ENCODE results near the gene SLC35E3.

SLC35E3 gene

GRCh38 chr12:68791897-68792481 lies 46.0 kb downstream of the SLC35E3 start:
- Histone ChIP-seq H3K27ac (ENCODE audit: low read depth, low read length) (0 out of 2 replicates have a peak overlapping the region, but pooled peaks have one; percentile 28), H3K36me3 (ENCODE audit: low read length) (no peaks in the 10 kb centered on the region), H3K9me3 (ENCODE audit: insufficient read depth, low read length) (no peaks in the 10 kb centered on the region), H3K79me2 (ENCODE audit: insufficient read depth, low read length) (no peaks in the 10 kb centered on the region), H4K20me1 (ENCODE audit: low read depth, low read length) (no peaks in the 10 kb centered on the region), H3K9me2 (replicated peaks; ENCODE audit: insufficient read depth, low read length) (no peaks in the 10 kb centered on the region), H3K4me2 (ENCODE audit: low read depth, low read length, poor library complexity, severe bottlenecking) (no peak overlapping the region), H3K27me3 (ENCODE audit: low read length) (no peaks in the 10 kb centered on the region), H3K4me3 (ENCODE audit: insufficient read depth, low read length, poor library complexity, severe bottlenecking) (no peak overlapping the region), H2AFZ (ENCODE audit: low read depth, low read length, severe bottlenecking) (peak overlapping the region; percentile 71), H3F3A (ENCODE audit: insufficient read depth) (peaks cover 6% of the 10 kb centered on the region; the same call in 1 of the 2 replicates), H3K9ac (ENCODE audit: low read length) (no peak overlapping the region)
- TF ChIP-seq, protein P1, sequence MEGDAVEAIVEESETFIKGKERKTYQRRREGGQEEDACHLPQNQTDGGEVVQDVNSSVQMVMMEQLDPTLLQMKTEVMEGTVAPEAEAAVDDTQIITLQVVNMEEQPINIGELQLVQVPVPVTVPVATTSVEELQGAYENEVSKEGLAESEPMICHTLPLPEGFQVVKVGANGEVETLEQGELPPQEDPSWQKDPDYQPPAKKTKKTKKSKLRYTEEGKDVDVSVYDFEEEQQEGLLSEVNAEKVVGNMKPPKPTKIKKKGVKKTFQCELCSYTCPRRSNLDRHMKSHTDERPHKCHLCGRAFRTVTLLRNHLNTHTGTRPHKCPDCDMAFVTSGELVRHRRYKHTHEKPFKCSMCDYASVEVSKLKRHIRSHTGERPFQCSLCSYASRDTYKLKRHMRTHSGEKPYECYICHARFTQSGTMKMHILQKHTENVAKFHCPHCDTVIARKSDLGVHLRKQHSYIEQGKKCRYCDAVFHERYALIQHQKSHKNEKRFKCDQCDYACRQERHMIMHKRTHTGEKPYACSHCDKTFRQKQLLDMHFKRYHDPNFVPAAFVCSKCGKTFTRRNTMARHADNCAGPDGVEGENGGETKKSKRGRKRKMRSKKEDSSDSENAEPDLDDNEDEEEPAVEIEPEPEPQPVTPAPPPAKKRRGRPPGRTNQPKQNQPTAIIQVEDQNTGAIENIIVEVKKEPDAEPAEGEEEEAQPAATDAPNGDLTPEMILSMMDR (IDR thresholded peaks at IDR 0.05; ENCODE audit: insufficient read depth, low read length, poor library complexity, severe bottlenecking), result no peak
- TF ChIP-seq EZH2phosphoT487 (conservative IDR thresholded peaks at IDR 0.05; ENCODE audit: low read length), result no peak

- no peak overlapping the region for H3K4me3 ChIP-seq (ENCODE audit: insufficient read depth, low read length, poor library complexity, severe bottlenecking)
- TF ChIP-seq, protein P1 (IDR thresholded peaks at IDR 0.05; ENCODE audit: insufficient read depth, low read length, poor library complexity, severe bottlenecking), result no peak
- no peak for TF ChIP-seq EZH2phosphoT487 (conservative IDR thresholded peaks at IDR 0.05; ENCODE audit: low read length)
- H3K36me3 ChIP-seq (ENCODE audit: low read length), result no peaks in the 10 kb centered on the region
These were observed 47.0 kb downstream of the SLC35E3 start for GRCh38 chr12:68792952-68793351.

DNA sequence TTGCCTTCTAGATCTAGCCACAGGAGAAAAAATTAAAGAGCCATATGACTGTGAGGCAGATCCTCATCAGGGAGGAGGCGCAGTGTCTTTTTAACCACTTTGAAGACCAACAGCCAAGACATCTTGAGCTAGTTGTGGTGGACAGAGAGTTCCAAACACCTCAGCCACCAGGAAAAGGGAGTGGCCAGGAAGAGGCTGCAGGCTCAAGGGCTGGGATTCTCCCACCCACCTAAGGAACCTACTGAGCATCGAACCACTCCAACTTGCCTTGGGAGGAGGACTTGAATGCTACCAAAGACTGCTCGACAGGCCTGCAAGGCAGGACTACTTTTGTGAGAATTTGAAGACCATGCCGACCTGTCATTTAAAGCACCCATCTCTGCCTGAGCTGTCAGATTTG lies 47.5 kb downstream of the SLC35E3 start:
- no peak for TF ChIP-seq EZH2phosphoT487 (conservative IDR thresholded peaks at IDR 0.05; ENCODE audit: low read length)
- TF ChIP-seq, protein P1 (IDR thresholded peaks at IDR 0.05; ENCODE audit: insufficient read depth, low read length, poor library complexity, severe bottlenecking), result no peak
- Histone ChIP-seq H3K4me3 (ENCODE audit: insufficient read depth, low read length, poor library complexity, severe bottlenecking) (no peak overlapping the region), H3K79me2 (ENCODE audit: insufficient read depth, low read length) (no peaks in the 10 kb centered on the region), H3K27ac (ENCODE audit: low read depth, low read length) (0 out of 2 replicates have a peak overlapping the region, but pooled peaks have one; percentile 24), H3K4me2 (ENCODE audit: low read depth, low read length, poor library complexity, severe bottlenecking) (peak overlapping the region; percentile 23), H4K20me1 (ENCODE audit: low read depth, low read length) (no peaks in the 10 kb centered on the region), H3F3A (ENCODE audit: insufficient read depth) (no peaks in the 10 kb centered on the region), H3K9ac (ENCODE audit: low read length) (no peak overlapping the region), H3K9me2 (replicated peaks; ENCODE audit: insufficient read depth, low read length) (no peaks in the 10 kb centered on the region), H3K36me3 (ENCODE audit: low read length) (no peaks in the 10 kb centered on the region), H3K27me3 (ENCODE audit: low read length) (no peaks in the 10 kb centered on the region), H3K9me3 (ENCODE audit: insufficient read depth, low read length) (no peaks in the 10 kb centered on the region), H2AFZ (ENCODE audit: low read depth, low read length, severe bottlenecking) (peak overlapping the region; percentile 71)

More at GRCh38 chr12:68792952-68793351, 47.0 kb downstream of the SLC35E3 start:
- Histone ChIP-seq H3K9me3 (ENCODE audit: insufficient read depth, low read length) (no peaks in the 10 kb centered on the region), H3K27ac (ENCODE audit: low read depth, low read length) (0 out of 2 replicates have a peak overlapping the region, but pooled peaks have one; percentile 28), H3K9ac (ENCODE audit: low read length) (no peak overlapping the region), H4K20me1 (ENCODE audit: low read depth, low read length) (no peaks in the 10 kb centered on the region), H3K4me2 (ENCODE audit: low read depth, low read length, poor library complexity, severe bottlenecking) (peak overlapping the region; percentile 23), H3K79me2 (ENCODE audit: insufficient read depth, low read length) (no peaks in the 10 kb centered on the region), H3K27me3 (ENCODE audit: low read length) (no peaks in the 10 kb centered on the region), H3F3A (ENCODE audit: insufficient read depth) (no peaks in the 10 kb centered on the region), H3K9me2 (replicated peaks; ENCODE audit: insufficient read depth, low read length) (no peaks in the 10 kb centered on the region), H2AFZ (ENCODE audit: low read depth, low read length, severe bottlenecking) (peak overlapping the region; percentile 71)
